HG03196 (cell line): Measurements from ENCODE around the gene PRR18.

ENCODE experiments used
- ATAC-seq: cut with Tn5 transposase; IDR thresholded peaks from one replicate; pipeline ENCODE4 v1.9.1; 2021; ENCODE audit not compliant: unreplicated experiment

Gene PRR18

GRCh38 chr6:166306378-166307081 lies 1.7 kb downstream of the PRR18 start:
- no peak for ATAC-seq

- ATAC-seq = no peak
These were observed 2.6 kb downstream of the PRR18 start for GRCh38 chr6:166305562-166306117.

GRCh38 chr6:166304106-166304505 lies 4.1 kb downstream of the PRR18 start:
- no peak for ATAC-seq

DNA sequence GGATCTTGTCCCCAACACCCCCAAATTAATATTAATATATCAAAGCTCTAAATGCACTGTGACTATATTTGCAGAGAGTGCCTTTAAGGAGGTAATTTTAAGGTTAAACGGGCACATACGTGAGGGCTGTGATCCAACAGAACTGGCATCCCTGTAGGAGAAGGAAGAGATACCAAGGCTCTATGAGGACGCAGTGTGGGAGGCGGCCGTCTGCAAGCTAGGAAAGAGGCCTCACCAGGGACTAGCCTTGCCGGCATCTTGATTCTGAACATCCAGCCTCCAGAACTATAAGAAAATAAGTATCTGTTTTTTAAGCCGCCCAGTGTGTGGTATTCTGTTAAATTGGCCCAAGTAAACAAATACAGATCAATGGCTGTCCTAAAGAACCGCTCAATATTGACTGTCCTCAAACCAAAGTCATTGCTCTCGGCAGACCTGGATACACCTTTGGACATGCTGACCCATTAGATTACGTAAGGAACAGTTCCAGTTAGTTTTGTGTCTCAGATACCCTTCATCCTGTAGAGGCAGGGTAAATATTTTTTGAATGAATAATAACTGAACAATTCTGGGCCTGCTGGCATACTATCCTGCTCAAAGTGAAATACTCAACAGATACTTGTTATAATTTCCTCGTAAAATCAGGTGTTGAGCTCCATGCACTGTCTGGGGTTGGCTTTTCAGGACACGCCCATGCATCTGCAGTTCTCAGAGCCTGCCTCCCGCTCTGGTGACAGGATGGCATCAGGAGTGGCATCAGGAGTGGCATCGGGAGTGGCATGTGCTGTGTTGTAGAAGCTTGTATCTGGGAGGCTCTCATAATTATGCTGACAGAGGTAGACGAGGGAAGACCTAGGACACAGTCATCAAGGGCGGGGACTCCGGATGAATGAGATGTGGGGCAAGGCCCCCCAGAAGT lies 6.3 kb downstream of the PRR18 start:
- no peak for ATAC-seq

DNA sequence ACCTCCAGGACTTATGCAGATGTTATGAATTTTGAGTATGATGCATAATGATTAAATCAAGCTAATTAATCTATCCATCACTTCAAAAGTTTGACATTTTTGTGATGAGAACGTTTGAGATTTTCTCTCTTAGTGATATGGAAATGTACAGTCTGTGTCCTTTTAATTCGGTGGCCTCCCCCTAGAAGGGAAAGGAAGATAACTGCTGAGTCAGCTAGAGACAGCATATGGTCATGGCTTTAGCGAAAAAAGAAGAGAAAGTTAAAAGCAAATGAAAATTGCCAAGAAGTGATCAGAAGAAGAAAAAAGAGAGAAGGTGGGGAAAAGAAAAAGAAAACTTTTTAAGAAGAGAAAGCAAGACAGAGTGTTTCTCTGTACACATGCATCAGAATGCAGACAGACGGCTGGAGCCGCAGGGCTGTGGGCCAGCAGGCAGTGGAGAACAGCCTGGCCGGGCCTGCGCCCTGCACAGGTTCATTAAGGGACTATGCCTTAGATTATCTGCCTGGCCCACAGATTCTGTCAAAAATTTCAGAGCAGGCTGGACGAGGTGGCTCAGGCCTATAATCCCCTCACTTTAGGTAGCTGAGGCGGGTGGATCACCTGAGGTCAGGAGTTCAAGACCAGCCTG lies 7.7 kb downstream of the PRR18 start:
- ATAC-seq = no peak

- ATAC-seq = no peak
These were observed 10.6 kb downstream of the PRR18 start for GRCh38 chr6:166297606-166298005.

GRCh38 chr6:166296035-166296883 lies 11.9 kb downstream of the PRR18 start:
- ATAC-seq = no peak

DNA sequence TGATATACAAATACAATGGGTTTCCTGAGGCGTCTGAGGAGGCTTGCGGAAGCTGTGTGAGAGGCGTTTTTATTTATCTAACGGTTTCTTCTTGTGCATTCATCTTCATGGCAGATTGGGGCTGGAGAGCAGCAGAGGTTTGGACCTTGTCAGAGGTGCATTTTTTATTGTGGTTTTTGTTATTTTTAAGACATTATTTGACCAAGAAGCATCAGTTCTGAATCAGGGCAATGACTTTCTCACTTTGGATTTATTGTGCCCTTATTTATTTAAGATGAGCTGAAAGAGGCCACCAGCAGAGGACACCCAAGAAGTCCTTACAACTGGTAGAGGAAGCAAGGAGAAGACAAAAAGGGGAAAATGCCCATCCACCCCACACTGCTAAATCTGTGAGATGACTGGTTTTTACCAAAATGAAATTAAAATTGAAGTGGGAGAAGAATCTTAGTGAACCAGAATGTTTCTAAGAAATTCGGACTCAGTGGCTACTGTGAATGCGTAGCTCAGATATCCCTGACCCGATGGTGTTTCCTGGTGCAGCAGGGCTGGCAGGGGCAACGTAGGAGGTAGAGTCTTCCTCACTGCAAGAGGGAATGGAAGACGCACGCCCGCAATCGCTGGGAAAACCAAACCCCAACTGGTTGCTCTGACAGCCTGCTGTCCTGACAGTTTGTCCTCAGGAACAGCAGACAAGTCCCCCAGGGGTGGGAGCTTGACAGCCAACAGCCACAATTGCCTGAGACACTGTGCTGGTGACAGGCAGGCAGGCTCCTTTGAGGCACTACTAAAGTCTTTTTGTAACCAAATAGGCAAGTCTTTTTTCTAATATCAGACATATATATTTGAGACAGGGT lies 14.2 kb downstream of the PRR18 start:
- ATAC-seq = no peak

DNA sequence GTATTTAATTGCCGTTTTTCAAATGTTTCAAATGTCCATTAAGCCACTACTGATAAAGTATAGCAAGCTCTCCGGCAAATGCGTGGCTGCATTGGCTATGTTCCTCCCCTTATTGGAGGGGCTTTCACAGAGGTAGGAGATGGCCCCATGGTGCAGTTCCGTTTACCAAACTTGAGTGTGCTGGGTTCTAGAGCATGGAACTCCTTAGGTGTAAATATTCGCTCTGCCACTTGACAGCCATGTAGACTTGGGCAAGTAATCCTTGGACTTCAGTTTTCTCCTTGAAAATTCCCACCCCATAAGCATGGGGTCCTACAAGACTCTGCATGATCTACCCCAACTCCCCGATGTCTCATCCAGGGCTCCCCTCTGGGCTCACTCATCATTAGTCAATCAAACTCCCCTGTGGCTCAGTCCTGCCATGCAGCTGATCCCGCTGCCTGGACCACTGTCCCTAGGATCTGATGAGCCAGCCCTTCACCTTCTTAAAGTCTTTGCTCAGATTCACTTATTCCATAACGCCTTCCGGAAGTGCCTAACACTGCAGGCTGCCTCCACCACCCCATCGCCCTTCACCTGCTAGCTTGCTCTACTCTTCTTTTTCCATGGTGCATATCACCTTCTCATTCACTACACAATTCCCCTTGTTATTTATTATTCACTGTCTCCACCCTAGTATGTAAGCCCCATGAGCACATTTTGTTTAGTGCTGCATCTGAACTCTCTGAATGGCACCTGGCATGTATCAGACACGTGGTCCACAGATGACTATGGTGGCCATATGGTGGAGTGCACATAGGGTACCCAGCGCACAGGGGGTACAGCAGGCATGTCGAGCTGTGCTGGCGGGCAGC lies 18.8 kb downstream of the PRR18 start:
- ATAC-seq = no peak

DNA sequence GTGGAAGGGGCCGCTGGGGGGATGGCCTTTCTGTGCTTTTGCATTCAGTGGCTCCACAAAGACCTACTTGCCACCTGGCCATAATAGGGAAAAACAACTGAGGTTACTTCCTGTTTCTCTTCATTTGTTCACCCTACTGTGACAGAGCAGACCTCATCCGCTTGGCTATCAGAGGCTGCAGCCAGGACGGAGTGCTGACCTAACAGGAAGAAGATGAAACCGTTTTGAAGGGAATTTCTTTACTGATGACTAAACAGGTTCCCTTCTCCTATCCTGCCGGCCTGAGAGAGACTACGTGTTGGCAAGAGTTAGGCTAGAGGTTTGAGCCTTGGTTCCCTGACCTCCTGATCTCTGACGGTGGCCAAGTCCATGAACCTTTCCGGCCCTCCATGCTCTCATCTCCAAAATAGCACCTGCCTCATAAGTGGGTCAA lies 21.3 kb downstream of the PRR18 start:
- peak; percentile 96 for ATAC-seq

- no peak for ATAC-seq
These were observed 23.0 kb downstream of the PRR18 start for GRCh38 chr6:166285233-166285632.

GRCh38 chr6:166284640-166285039 lies 23.6 kb downstream of the PRR18 start:
- ATAC-seq = no peak

DNA sequence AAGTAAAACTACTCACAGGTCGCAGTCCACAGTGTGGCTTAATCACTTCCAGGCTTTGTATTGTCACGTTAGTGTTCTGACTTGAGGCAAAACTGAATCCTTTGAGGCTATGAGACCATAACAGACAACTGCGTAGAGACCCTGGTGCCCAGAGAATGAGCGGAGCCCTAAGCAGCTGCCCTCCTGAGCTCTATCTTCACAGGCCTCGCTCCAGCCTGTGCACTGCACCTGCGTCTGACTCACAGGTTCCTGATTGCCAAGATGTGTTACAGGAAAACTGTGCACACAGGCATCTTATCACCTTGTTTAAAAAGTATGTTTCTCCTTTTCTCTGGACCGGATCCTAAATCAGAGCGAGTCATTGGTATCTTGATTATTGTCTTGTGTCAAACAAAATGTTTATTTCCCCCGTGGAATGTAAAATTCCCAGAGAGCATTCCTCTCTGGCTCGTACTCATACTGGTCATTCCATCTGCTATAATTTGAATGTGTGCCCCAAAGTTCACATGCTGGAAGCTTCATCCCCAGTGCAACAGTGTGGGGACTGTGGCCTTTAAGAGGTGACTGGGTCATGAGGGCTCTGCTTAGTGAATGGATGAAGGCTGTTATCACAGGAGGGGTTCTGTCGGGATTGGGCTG lies 25.7 kb downstream of the PRR18 start:
- ATAC-seq = no peak

DNA sequence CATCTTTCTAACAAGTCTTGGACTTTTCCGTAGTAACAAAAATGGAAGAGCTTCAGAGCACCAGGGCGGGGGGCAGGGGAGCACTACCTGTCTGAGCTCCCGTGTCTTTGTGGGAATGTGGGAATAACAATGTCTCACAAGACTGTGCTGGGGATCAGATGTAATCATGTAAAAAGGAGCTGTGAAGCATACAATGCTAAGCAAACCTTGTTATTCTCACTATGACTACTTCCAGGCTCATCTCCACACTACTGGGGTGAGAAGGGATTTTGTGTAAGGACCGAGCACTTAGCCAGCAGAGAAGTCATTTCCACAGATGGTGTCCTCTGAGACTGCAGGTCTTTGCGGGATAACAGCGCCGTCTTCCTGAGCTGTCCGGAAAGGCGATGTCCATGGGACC lies 27.1 kb downstream of the PRR18 start:
- no peak for ATAC-seq

DNA sequence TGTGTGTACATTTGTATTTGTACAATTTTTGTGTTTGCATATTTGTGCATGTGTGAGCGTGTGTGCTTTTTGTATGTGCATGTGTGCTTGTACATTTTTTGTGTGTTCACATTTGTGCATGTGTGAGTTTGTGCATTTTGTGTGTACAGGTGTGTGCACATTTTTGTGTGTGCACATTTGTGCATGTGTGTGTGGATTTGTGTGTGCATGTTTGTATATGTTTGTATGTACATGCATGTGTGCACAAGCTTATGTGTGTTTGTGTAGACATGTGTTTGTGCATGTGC lies 28.9 kb downstream of the PRR18 start:
- ATAC-seq = no peak

GRCh38 chr6:166278579-166279392 lies 29.4 kb downstream of the PRR18 start:
- no peak for ATAC-seq

- ATAC-seq = no peak
These were observed 30.2 kb downstream of the PRR18 start for GRCh38 chr6:166277892-166278578.
